H1 (cell line): ENCODE results near the gene NELL1. TPM values are rescaled to one million over a fixed set of nuclear protein-coding genes. Genes with fewer than 3 reads are reported as not detected.
A peak's percentile ranks its signal among the peaks of the same experiment; 100 is the strongest.

Source experiments
- CTCF ChIA-PET: fragments of 300-600 bp; sonication (Branson Sonifier 250); formaldehyde crosslinking; loops from one replicate; lab custom pipeline; 2021; ENCODE audit not compliant: partially characterized antibody; lab: Charles Lee
- POLR2A ChIA-PET: fragments of 300-600 bp; sonication (Branson Sonifier 250); formaldehyde crosslinking; loops from one replicate; lab custom pipeline; 2021; ENCODE audit warnings: inconsistent platforms; ENCODE audit not compliant: partially characterized antibody; lab: Charles Lee
- DNase-seq, 2 experiments: peaks; one replicate each; pipeline versions ENCODE4 v3.0.0 to v3.0.0-alpha.2; 2010 to 2022; ENCODE audit warnings: low spot score in 2 of 2, low read depth in 1 of 2, mixed read lengths in 1 of 2
- FAIRE-seq: peaks from 2 replicates; lab custom pipeline; 2011; peaks lifted over from hg19 to GRCh38; lab: Jason Lieb, UNC
- H2AFZ ChIP-seq: 2 replicates; pipeline ENCODE4 v1.8.1; 2012; ENCODE audit warnings: low read length, inconsistent platforms
- H2AK5ac ChIP-seq: 2 replicates; pipeline ENCODE4 v1.6.1; 2013; ENCODE audit warnings: low read depth, low read length
- H2BK120ac ChIP-seq: replicated peaks from 2 replicates; pipeline ENCODE3; 2013; ENCODE audit warnings: low read depth, low read length, inconsistent platforms
- H2BK12ac ChIP-seq: 2 replicates; pipeline ENCODE4 v1.6.1; 2013; ENCODE audit warnings: low read depth, low read length
- H2BK15ac ChIP-seq: 2 replicates; pipeline ENCODE4 v1.6.1; 2013; ENCODE audit warnings: low read length
- H2BK20ac ChIP-seq: 2 replicates; pipeline ENCODE4 v1.6.1; 2013; ENCODE audit warnings: low read length
- H2BK5ac ChIP-seq: 2 replicates; pipeline ENCODE4 v1.6.1; 2013; ENCODE audit warnings: low read depth, low read length
- H3K14ac ChIP-seq: 2 replicates; pipeline ENCODE4 v1.6.1; 2013; ENCODE audit warnings: inconsistent platforms; ENCODE audit not compliant: insufficient read length
- H3K18ac ChIP-seq: 2 replicates; pipeline ENCODE4 v1.6.1; 2013; ENCODE audit warnings: low read length; ENCODE audit errors: extremely low read depth
- H3K23ac ChIP-seq: 2 replicates; pipeline ENCODE4 v1.6.1; 2013; ENCODE audit warnings: inconsistent platforms; ENCODE audit not compliant: insufficient read length
- H3K23me2 ChIP-seq: 2 replicates; pipeline ENCODE4 v1.6.1; 2013; ENCODE audit warnings: low read depth, low read length
- H3K27ac ChIP-seq: 2 replicates; pipeline ENCODE4 v1.6.1; 2011; ENCODE audit warnings: low read depth, low read length, inconsistent platforms
- H3K27me3 ChIP-seq, 4 experiments: replicated peaks in 1 of 4; 1 replicate in 1 of 4; 2 replicates in 3 of 4; pipeline versions ENCODE4 v1.6.1 to v1.8.1; 2011 to 2013; ENCODE audit warnings: low read length in 3 of 4, mild to moderate bottlenecking in 3 of 4, inconsistent platforms in 2 of 4, mixed read lengths in 2 of 4, moderate library complexity in 1 of 4; ENCODE audit not compliant: control insufficient read depth in 3 of 4, insufficient read depth in 3 of 4; ENCODE audit errors: extremely low read depth in 1 of 4
- H3K36me3 ChIP-seq, 4 experiments: 2 replicates each; pipeline versions ENCODE4 v1.6.1 to v1.8.1; 2011 to 2013; ENCODE audit warnings: mild to moderate bottlenecking in 4 of 4, low read length in 3 of 4, moderate library complexity in 2 of 4, control low read depth in 1 of 4, inconsistent platforms in 1 of 4; ENCODE audit not compliant: insufficient read depth in 4 of 4, control insufficient read depth in 2 of 4
- H3K4ac ChIP-seq: replicated peaks from 2 replicates; pipeline ENCODE3; 2013; ENCODE audit warnings: low read length, low read depth, mixed read lengths, inconsistent platforms; ENCODE audit not compliant: insufficient read length
- H3K4me1 ChIP-seq, 4 experiments: replicated peaks in 1 of 4; 1 replicate in 1 of 4; 2 replicates in 3 of 4; pipeline versions ENCODE4 v1.6.1 to v1.8.1; 2011 to 2013; ENCODE audit warnings: low read length in 3 of 4, inconsistent platforms in 2 of 4, mixed read lengths in 1 of 4; ENCODE audit not compliant: insufficient read depth in 4 of 4, control insufficient read depth in 3 of 4
- H3K4me2 ChIP-seq, 2 experiments: 2 replicates each; pipeline versions ENCODE4 v1.6.1 to v1.8.1; 2011 to 2013; ENCODE audit warnings: low read depth in 2 of 2, low read length in 2 of 2, control low read depth in 1 of 2, inconsistent platforms in 1 of 2, mild to moderate bottlenecking in 1 of 2; ENCODE audit not compliant: insufficient read depth in 1 of 2
- H3K4me3 ChIP-seq, 4 experiments: fragments of 200-600, 300-600 bp in 1 of 4; sonication (generic), shearing (Covaris generic), sonication (Bioruptor Twin) in 1 of 4; 2 replicates each; pipeline versions ENCODE4 v1.5.1 to v1.8.1; 2011 to 2016; ENCODE audit warnings: low read length in 4 of 4, low read depth in 3 of 4, control low read depth in 2 of 4, inconsistent platforms in 2 of 4, mild to moderate bottlenecking in 2 of 4, mixed read lengths in 1 of 4, moderate library complexity in 1 of 4; ENCODE audit not compliant: insufficient read depth in 2 of 4; ENCODE audit errors: extremely low read depth in 1 of 4
- H3K56ac ChIP-seq: replicated peaks from 2 replicates; pipeline ENCODE3; 2013; ENCODE audit warnings: low read depth, mild to moderate bottlenecking, mixed read lengths, low read length, inconsistent platforms; ENCODE audit not compliant: insufficient read length
- H3K79me1 ChIP-seq: 2 replicates; pipeline ENCODE4 v1.6.1; 2013; ENCODE audit warnings: low read depth, low read length, control low read depth
- H3K79me2 ChIP-seq, 2 experiments: 2 replicates each; pipeline versions ENCODE4 v1.6.1 to v1.8.1; 2012 to 2013; ENCODE audit warnings: low read length in 2 of 2, mild to moderate bottlenecking in 2 of 2, inconsistent platforms in 1 of 2; ENCODE audit not compliant: insufficient read depth in 2 of 2, control insufficient read depth in 1 of 2
- H3K9ac ChIP-seq, 4 experiments: replicated peaks in 1 of 4; 1 replicate in 1 of 4; 2 replicates in 3 of 4; pipeline versions ENCODE4 v1.6.1 to v1.8.1; 2011 to 2013; ENCODE audit warnings: low read depth in 3 of 4, low read length in 3 of 4, control low read depth in 2 of 4, mild to moderate bottlenecking in 2 of 4, moderate library complexity in 2 of 4, inconsistent platforms in 1 of 4; ENCODE audit errors: extremely low read depth in 1 of 4
- H3K9me3 ChIP-seq, 2 experiments: 2 replicates each; pipeline versions ENCODE4 v1.6.1 to v1.8.1; 2012 to 2013; ENCODE audit warnings: mild to moderate bottlenecking in 2 of 2, moderate library complexity in 2 of 2, control low read depth in 1 of 2, inconsistent platforms in 1 of 2, low read depth in 1 of 2, low read length in 1 of 2, mixed read lengths in 1 of 2; ENCODE audit not compliant: insufficient read depth in 2 of 2
- H4K20me1 ChIP-seq, 2 experiments: replicated peaks in 1 of 2; 2 replicates each; pipeline versions ENCODE3 to v1.8.1; 2011 to 2013; ENCODE audit warnings: inconsistent platforms in 2 of 2, low read length in 2 of 2, mild to moderate bottlenecking in 1 of 2; ENCODE audit not compliant: insufficient read depth in 2 of 2, control insufficient read depth in 1 of 2
- H4K5ac ChIP-seq: 2 replicates; pipeline ENCODE4 v1.6.1; 2013; ENCODE audit warnings: low read length, low read depth, mixed read lengths, inconsistent platforms; ENCODE audit not compliant: insufficient read length
- H4K8ac ChIP-seq: 2 replicates; pipeline ENCODE4 v1.8.0; 2013; ENCODE audit warnings: mild to moderate bottlenecking, moderate library complexity, low read length, inconsistent platforms; ENCODE audit not compliant: insufficient read depth; ENCODE audit errors: extremely low read depth
- H4K91ac ChIP-seq: replicated peaks from 2 replicates; pipeline ENCODE3; 2013; ENCODE audit warnings: low read length, mixed read lengths, inconsistent platforms; ENCODE audit not compliant: insufficient read length
- POU5F1 ChIP-seq: IDR thresholded peaks from 2 replicates; pipeline ENCODE4 v1.6.1; 2011; ENCODE audit warnings: low read depth, mild to moderate bottlenecking, low read length, moderate library complexity
- RAD21 ChIP-seq, 2 experiments: IDR thresholded peaks in 1 of 2; conservative IDR thresholded peaks in 1 of 2; 2 replicates each; pipeline ENCODE4 v1.6.1; 2011; ENCODE audit warnings: low read depth in 2 of 2, low read length in 2 of 2, improper control_type of control experiment in 1 of 2, inconsistent platforms in 1 of 2, mild to moderate bottlenecking in 1 of 2, moderate library complexity in 1 of 2
- SP4 ChIP-seq: IDR thresholded peaks from 2 replicates; pipeline ENCODE4 v1.6.1; 2012; ENCODE audit warnings: low read length, inconsistent platforms
- TEAD4 ChIP-seq: IDR thresholded peaks from 2 replicates; pipeline ENCODE4 v1.6.1; 2012; ENCODE audit warnings: low read depth, low read length, inconsistent platforms, mixed read lengths
- WGBS, 2 experiments: shearing (Covaris generic) in 1 of 2; methylation state at CpG; one replicate each; pipeline versions ENCODE4 v1.1.6 to v1.1.7; 2013 to 2015; ENCODE audit warnings: low lambda C conversion rate in 2 of 2, mixed read lengths in 2 of 2, inconsistent platforms in 1 of 2, low coverage in 1 of 2, missing lambda C conversion rate in 1 of 2; ENCODE audit not compliant: insufficient replicate concordance in 2 of 2, insufficient coverage in 1 of 2, insufficient read length in 1 of 2; ENCODE audit errors: extremely low coverage in 1 of 2, missing lambda C conversion rate in 1 of 2; 5-methylcytosine and 5-hydroxymethylcytosine counted together
- polyA plus RNA-seq, 7 experiments: library from polyadenylated mRNA; depleted of rRNA in 3 of 7; stranded (reverse) in 5 of 7; unstranded in 2 of 7; fragments of >200 nt in 5 of 7; fragments of 200-250 nt in 2 of 7; gene quantifications; 1 replicate in 5 of 7; 2 replicates in 1 of 7; 4 replicates in 1 of 7; pipeline versions ENCODE4 v1.2.1 to v1.2.3, GENCODE V29; 2011 to 2013; ENCODE audit warnings: missing spikeins in 2 of 7, mixed read lengths in 2 of 7
- total RNA-seq: library from RNA; stranded (reverse); fragmentation: NEBNext Ultra II Directional; extraction: Animal tissue kit (Norgen Biotek cat#: 25700); gene quantifications from 2 replicates; pipeline ENCODE4 v1.2.1, GENCODE V29; 2021
- TF ChIP-seq, protein P1 (sequence below), 3 experiments: IDR thresholded peaks; 1 replicate in 2 of 3; 2 replicates in 1 of 3; pipeline versions ENCODE4 v1.5.1 to v1.6.1; 2011; ENCODE audit warnings: low read length in 3 of 3, mild to moderate bottlenecking in 3 of 3, inconsistent platforms in 2 of 3, low read depth in 1 of 3, moderate library complexity in 1 of 3; ENCODE audit not compliant: insufficient read depth in 1 of 3; ENCODE audit errors: control extremely low read depth in 1 of 3

NELL1 gene
- total and polyA plus RNA-seq, 2 of the 8 experiments (the other 6 are each of a cell fraction or from before 2014, with no cell fraction given), result 0.21 TPM; not detected in 1

DNA sequence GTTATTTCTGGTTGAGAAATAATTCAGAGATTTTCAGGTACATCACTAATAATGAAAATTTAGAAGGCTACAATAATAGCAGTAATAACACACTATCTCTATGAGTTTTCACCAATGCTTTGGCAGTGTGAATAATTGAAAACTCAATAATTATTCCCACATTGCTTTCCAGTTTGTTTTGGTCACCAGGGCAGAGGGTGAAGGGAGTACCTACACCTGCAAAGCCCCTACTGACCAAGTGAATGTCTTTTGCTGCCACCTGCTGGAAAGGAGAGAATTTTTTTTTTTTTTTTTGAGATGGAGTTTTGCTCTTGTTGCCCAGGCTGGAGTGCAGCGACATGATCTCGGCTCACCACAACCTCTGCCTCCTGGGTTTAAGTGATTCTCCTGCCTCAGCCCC lies 3.2 kb downstream of the NELL1 start:
- WGBS, 2 experiments, result no CpG with 5 or more reads among the region's 2 CpGs
- Histone ChIP-seq H3K79me1 (no peaks in the 10 kb centered on the region), H3K4me3 (no peak overlapping the region), H2BK120ac (no peak overlapping the region), H4K91ac (no peak overlapping the region), H2BK5ac (no peak overlapping the region), H3K4me2 (no peak overlapping the region), H3K23ac (no peak overlapping the region), H2BK20ac (no peak overlapping the region), H3K27ac (no peak overlapping the region), H3K79me2 (no peaks in the 10 kb centered on the region), H2BK12ac (no peak overlapping the region), H3K27me3 (peaks cover 38 to 50% (median 50%) of the 10 kb centered on the region in 4 experiments), H3K18ac (no peak overlapping the region), H3K9me3 (no peaks in the 10 kb centered on the region), H3K56ac (no peak overlapping the region), H4K20me1 (peaks cover 0 to 5% of the 10 kb centered on the region in 2 experiments), H3K4ac (no peak overlapping the region), H3K9ac (no peak overlapping the region), H2BK15ac (no peak overlapping the region), H2AK5ac (no peak overlapping the region), H3K23me2 (peaks cover 21% of the 10 kb centered on the region), H3K36me3 (no peaks in the 10 kb centered on the region), H2AFZ (no peak overlapping the region), H4K8ac (no peak overlapping the region), H3K4me1 (peaks cover 12 to 24% (median 13%) of the 10 kb centered on the region in 4 experiments; a peak in 6 of 7 replicates), H3K14ac (no peak overlapping the region), H4K5ac (no peak overlapping the region)
- TF ChIP-seq, protein P1, sequence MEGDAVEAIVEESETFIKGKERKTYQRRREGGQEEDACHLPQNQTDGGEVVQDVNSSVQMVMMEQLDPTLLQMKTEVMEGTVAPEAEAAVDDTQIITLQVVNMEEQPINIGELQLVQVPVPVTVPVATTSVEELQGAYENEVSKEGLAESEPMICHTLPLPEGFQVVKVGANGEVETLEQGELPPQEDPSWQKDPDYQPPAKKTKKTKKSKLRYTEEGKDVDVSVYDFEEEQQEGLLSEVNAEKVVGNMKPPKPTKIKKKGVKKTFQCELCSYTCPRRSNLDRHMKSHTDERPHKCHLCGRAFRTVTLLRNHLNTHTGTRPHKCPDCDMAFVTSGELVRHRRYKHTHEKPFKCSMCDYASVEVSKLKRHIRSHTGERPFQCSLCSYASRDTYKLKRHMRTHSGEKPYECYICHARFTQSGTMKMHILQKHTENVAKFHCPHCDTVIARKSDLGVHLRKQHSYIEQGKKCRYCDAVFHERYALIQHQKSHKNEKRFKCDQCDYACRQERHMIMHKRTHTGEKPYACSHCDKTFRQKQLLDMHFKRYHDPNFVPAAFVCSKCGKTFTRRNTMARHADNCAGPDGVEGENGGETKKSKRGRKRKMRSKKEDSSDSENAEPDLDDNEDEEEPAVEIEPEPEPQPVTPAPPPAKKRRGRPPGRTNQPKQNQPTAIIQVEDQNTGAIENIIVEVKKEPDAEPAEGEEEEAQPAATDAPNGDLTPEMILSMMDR (IDR thresholded peaks at IDR 0.05; ENCODE audit: control extremely low read depth in 1 of 3, insufficient read depth in 1 of 3, low read depth in 1 of 3, low read length in 3 of 3), result peak in 2 of 3 experiments; percentile 50 to 58; a peak in 3 of 4 replicates
- TF ChIP-seq POU5F1 (no peak), SP4 (no peak), TEAD4 (no peak), RAD21 (IDR thresholded peaks at IDR 0.05 in 1 of 2, conservative IDR thresholded peaks at IDR 0.05 in 1 of 2; ENCODE audit: low read depth in 2 of 2, low read length in 2 of 2) (peak; percentile 49 to 54; a peak in 3 of 4 replicates)
- CTCF ChIA-PET, result interaction anchor here (0.7 to 4.9 kb wide), 33 partner anchors 8 to 887 kb away, joined by 3 to 51 read pairs (median 4); no protein-coding TSS in a partner anchor
- no peak for DNase-seq
- POLR2A ChIA-PET, result no interaction called here
- peak; percentile 42 for FAIRE-seq
